K562 (cell line): ENCODE data around the gene HDAC1. TPM values are rescaled to one million over a fixed set of nuclear protein-coding genes. Genes with fewer than 3 reads are reported as not detected.

Experiments used
- ATAC-seq: fragments of 200-7000 bp; cut with Tn5 transposase; 3 replicates; pipeline ENCODE4 v1.9.1; 2020; ENCODE audit warnings: moderate library complexity
- BruUV-seq: library from RNA; stranded (reverse); fragments of 400-500 nt; replicated peaks from 2 replicates; lab custom pipeline; 2021; lab: Mats Ljungman, UMichigan
- CTCF ChIA-PET: fragments of 300-600 bp; formaldehyde crosslinking; extraction: SDS; loops from one replicate; lab custom pipeline; 2021; ENCODE audit warnings: low intra/inter-chr PET ratio; lab: Yijun Ruan, JAX
- POLR2A ChIA-PET: fragments of 300-600, 350-650 bp; sonication (Branson Sonifier 250); formaldehyde crosslinking; extraction: SDS; loops from one replicate; lab custom pipeline; 2021; ENCODE audit warnings: antibody characterized with exemption, inconsistent platforms; lab: Yijun Ruan, JAX
- DNase-seq, 4 experiments: peaks; one replicate each; pipeline versions ENCODE4 v3.0.0 to v3.0.0-alpha.2; 2011 to 2018; ENCODE audit warnings: low spot score in 3 of 4, mixed read lengths in 3 of 4; ENCODE audit errors: extremely low read depth in 1 of 4
- FAIRE-seq: peaks from 2 replicates; lab custom pipeline; 2011; peaks lifted over from hg19 to GRCh38; lab: Jason Lieb, UNC
- H2AFZ ChIP-seq: 2 replicates; pipeline ENCODE4 v1.6.0; 2011; ENCODE audit warnings: low read depth, low read length, control low read depth, inconsistent platforms
- H3K27ac ChIP-seq: fragments of 200-600 bp; 3 replicates; pipeline ENCODE4 v1.8.0; 2011; ENCODE audit warnings: low read depth, mild to moderate bottlenecking, control low read depth, inconsistent platforms, low read length, moderate library complexity, mixed read lengths; ENCODE audit errors: extremely low read depth
- H3K27me3 ChIP-seq, 2 experiments: fragments of 300-600 bp in 1 of 2; 2 replicates in 1 of 2; 3 replicates in 1 of 2; pipeline versions ENCODE4 v1.6.0 to v1.8.0; 2011; ENCODE audit warnings: inconsistent platforms in 2 of 2, low read length in 2 of 2, mild to moderate bottlenecking in 1 of 2, mixed read lengths in 1 of 2, moderate library complexity in 1 of 2; ENCODE audit not compliant: control insufficient read depth in 2 of 2, insufficient read depth in 2 of 2
- H3K36me3 ChIP-seq: fragments of 300-600 bp; 3 replicates; pipeline ENCODE4 v1.8.0; 2011; ENCODE audit warnings: mild to moderate bottlenecking, low read length, inconsistent platforms; ENCODE audit not compliant: control insufficient read depth, insufficient read depth
- H3K4me1 ChIP-seq, 2 experiments: fragments of 200-600 bp in 1 of 2; replicated peaks in 1 of 2; 2 replicates in 1 of 2; 3 replicates in 1 of 2; pipeline versions ENCODE4 v1.5.1 to v1.8.0; 2011; ENCODE audit warnings: inconsistent platforms in 2 of 2, low read length in 2 of 2, mild to moderate bottlenecking in 1 of 2, mixed read lengths in 1 of 2, moderate library complexity in 1 of 2; ENCODE audit not compliant: control insufficient read depth in 2 of 2, insufficient read depth in 2 of 2
- H3K4me2 ChIP-seq: 2 replicates; pipeline ENCODE4 v1.6.1; 2011; ENCODE audit warnings: low read length, control low read depth, inconsistent platforms, mixed read lengths; ENCODE audit not compliant: insufficient read depth
- H3K4me3 ChIP-seq: fragments of 200-600 bp; sonication (generic), shearing (Covaris generic); 2 replicates; pipeline ENCODE4 v1.5.1; 2016; ENCODE audit warnings: control low read depth, inconsistent platforms
- H3K79me2 ChIP-seq: fragments of 200-600 bp; 3 replicates; pipeline ENCODE4 v1.8.0; 2011; ENCODE audit warnings: low read length, inconsistent platforms; ENCODE audit not compliant: control insufficient read depth, insufficient read depth
- H3K9ac ChIP-seq, 2 experiments: 2 replicates each; pipeline versions ENCODE4 v1.6.0 to v1.6.1; 2011; ENCODE audit warnings: low read depth in 2 of 2, low read length in 2 of 2, control low read depth in 1 of 2, inconsistent platforms in 1 of 2, mild to moderate bottlenecking in 1 of 2, mixed read lengths in 1 of 2; ENCODE audit not compliant: insufficient read depth in 1 of 2
- H3K9me1 ChIP-seq: one replicate; pipeline ENCODE4 v1.6.0; 2011; ENCODE audit warnings: inconsistent platforms, mild to moderate bottlenecking, low read length, moderate library complexity; ENCODE audit not compliant: control insufficient read depth, insufficient read depth
- H3K9me3 ChIP-seq: replicated peaks from 2 replicates; pipeline ENCODE4 v1.5.1; 2011; ENCODE audit warnings: low read depth, low read length, inconsistent platforms; ENCODE audit not compliant: control insufficient read depth, insufficient read depth
- H4K20me1 ChIP-seq: replicated peaks from 2 replicates; pipeline ENCODE4 v1.6.1; 2011; ENCODE audit warnings: low read length, inconsistent platforms, mixed read lengths; ENCODE audit not compliant: control insufficient read depth, insufficient read depth
- ATF7 ChIP-seq: fragments of 450-650 bp; IDR thresholded peaks from 2 replicates; pipeline ENCODE4 v1.7.1; 2014; ENCODE audit warnings: mild to moderate bottlenecking, moderate library complexity
- BRF1 ChIP-seq: IDR thresholded peaks from 3 replicates; pipeline ENCODE4 v1.6.1; 2011; ENCODE audit warnings: borderline replicate concordance, mild to moderate bottlenecking; ENCODE audit not compliant: insufficient read length; ENCODE audit errors: extremely low read depth
- DLX4 ChIP-seq: fragments of 250-450 bp; sonication (Bioruptor Pico); IDR thresholded peaks from 2 replicates; pipeline ENCODE4 v1.6.1; 2021; ENCODE audit warnings: mild to moderate bottlenecking
- GABPA ChIP-seq: fragments of 200-800 bp; sonication (Bioruptor generic); conservative IDR thresholded peaks from 2 replicates; pipeline ENCODE4 v1.6.1; 2016; ENCODE audit warnings: low read depth, missing genetic modification characterization, missing compliant biosample characterization
- GATAD2B ChIP-seq: fragments of 450-650 bp; IDR thresholded peaks from 2 replicates; pipeline ENCODE4 v1.6.1; 2017; ENCODE audit warnings: mild to moderate bottlenecking, borderline replicate concordance
- HNRNPL ChIP-seq: fragments of 200-400 bp; formaldehyde crosslinking; IDR thresholded peaks from 2 replicates; pipeline ENCODE4 v1.6.1; 2017; ENCODE audit warnings: low read depth, mild to moderate bottlenecking, low read length
- ILK ChIP-seq: fragments of 450-650 bp; IDR thresholded peaks from 2 replicates; pipeline ENCODE4 v1.6.1; 2016; ENCODE audit warnings: missing genetic modification characterization, low read depth, mild to moderate bottlenecking, missing compliant biosample characterization, moderate library complexity, borderline replicate concordance
- JUN ChIP-seq, 2 experiments: sonication (generic) in 1 of 2; formaldehyde crosslinking in 1 of 2; IDR thresholded peaks; 2 replicates each; pipeline versions ENCODE4 v1.6.1 to v1.8.0; 2012 to 2022; ENCODE audit warnings: borderline replicate concordance in 2 of 2, mild to moderate bottlenecking in 2 of 2, improper control_type of control experiment in 1 of 2, low read depth in 1 of 2, low read length in 1 of 2, missing genetic modification reagents in 1 of 2
- KAT2B ChIP-seq: IDR thresholded peaks from one replicate; pipeline ENCODE4 v1.6.1; 2012; ENCODE audit warnings: low read depth, mild to moderate bottlenecking, control low read depth, inconsistent platforms, low read length, moderate library complexity
- NEUROD1 ChIP-seq: fragments of 150-350 bp; IDR thresholded peaks from 2 replicates; pipeline ENCODE4 v1.6.1; 2014; ENCODE audit warnings: borderline replicate concordance, low read length, low read depth; ENCODE audit not compliant: partially characterized antibody
- POLR2G ChIP-seq: fragments of 200-400 bp; formaldehyde crosslinking; IDR thresholded peaks from 2 replicates; pipeline ENCODE4 v1.6.1; 2017; ENCODE audit warnings: low read depth, mild to moderate bottlenecking, antibody characterized with exemption, low read length, moderate library complexity
- RBM14 ChIP-seq: fragments of 200-400 bp; formaldehyde crosslinking; IDR thresholded peaks from 2 replicates; pipeline ENCODE4 v1.6.1; 2018; ENCODE audit warnings: low read depth, mild to moderate bottlenecking, low read length, moderate library complexity, borderline replicate concordance; ENCODE audit not compliant: insufficient read depth
- RBM17 ChIP-seq: fragments of 200-400 bp; formaldehyde crosslinking; IDR thresholded peaks from 2 replicates; pipeline ENCODE4 v1.6.1; 2017; ENCODE audit warnings: low read depth, mild to moderate bottlenecking, low read length, borderline replicate concordance
- RBM22 ChIP-seq: fragments of 200-400 bp; formaldehyde crosslinking; IDR thresholded peaks from 2 replicates; pipeline ENCODE4 v1.6.1; 2018; ENCODE audit warnings: low read length, low read depth; ENCODE audit not compliant: poor library complexity, severe bottlenecking
- ZNF212 ChIP-seq: fragments of 450-650 bp; formaldehyde crosslinking; IDR thresholded peaks from 2 replicates; pipeline ENCODE4 v1.4.0; 2020; ENCODE audit warnings: mild to moderate bottlenecking
- ZNF3 ChIP-seq: fragments of 250-450 bp; sonication (Bioruptor Pico); IDR thresholded peaks from 2 replicates; pipeline ENCODE4 v1.5.0; 2021; ENCODE audit warnings: mild to moderate bottlenecking, moderate library complexity
- WGBS: fragments of 100-300 bp; shearing (Covaris generic); methylation state at CpG from one replicate; pipeline ENCODE4 v1.1.6; 2016; ENCODE audit warnings: low coverage, mixed read lengths; ENCODE audit not compliant: insufficient coverage; ENCODE audit errors: missing lambda C conversion rate; 5-methylcytosine and 5-hydroxymethylcytosine counted together
- in situ Hi-C: fragments of 300-500 bp; cut with MboI; formaldehyde crosslinking; loops from 4 replicates; pipeline ENCODE4 v1.15.0; 2018; ENCODE audit warnings: inconsistent platforms, mixed read lengths
- intact Hi-C: fragments of 100-400 bp; cut with micrococcal nuclease; formaldehyde crosslinking; loops from 2 replicates; pipeline ENCODE4 v1.14.2; 2022
- polyA plus RNA-seq, 8 experiments: library from polyadenylated mRNA; depleted of rRNA in 4 of 8; stranded (reverse) in 5 of 8; unstranded in 3 of 8; fragments of >200 nt; fragmentation: Nextera tagmentation in 2 of 8; fragmentation: Illumina TruSeq in 1 of 8; extraction: Ambion mirVana in 2 of 8; extraction: Trizol in 1 of 8; gene quantifications; 2 replicates each; pipeline versions ENCODE4 v1.2.1 to v1.2.3, GENCODE V29; 2011 to 2014; ENCODE audit warnings: inconsistent platforms in 1 of 8, missing spikeins in 1 of 8
- total RNA-seq, 7 experiments: library from RNA; depleted of rRNA in 6 of 7; stranded (reverse); fragments of >200 nt in 6 of 7; fragmentation: Illumina TruSeq in 2 of 7; extraction: Trizol in 2 of 7; gene quantifications; 2 replicates each; pipeline versions ENCODE4 v1.2.1 to v1.2.3, GENCODE V29; 2011 to 2021; ENCODE audit warnings: low replicate concordance in 1 of 7
- TF ChIP-seq, protein P1 (sequence below): sonication (generic); formaldehyde crosslinking; IDR thresholded peaks from 2 replicates; pipeline ENCODE4 v1.8.1; 2023; ENCODE audit warnings: mild to moderate bottlenecking, missing genetic modification reagents

The HDAC1 gene
- total and polyA plus RNA-seq, 9 of the 15 experiments (the other 6 are each of a cell fraction or from before 2014, with no cell fraction given) = 169 to 384 (median 193) TPM

DNA sequence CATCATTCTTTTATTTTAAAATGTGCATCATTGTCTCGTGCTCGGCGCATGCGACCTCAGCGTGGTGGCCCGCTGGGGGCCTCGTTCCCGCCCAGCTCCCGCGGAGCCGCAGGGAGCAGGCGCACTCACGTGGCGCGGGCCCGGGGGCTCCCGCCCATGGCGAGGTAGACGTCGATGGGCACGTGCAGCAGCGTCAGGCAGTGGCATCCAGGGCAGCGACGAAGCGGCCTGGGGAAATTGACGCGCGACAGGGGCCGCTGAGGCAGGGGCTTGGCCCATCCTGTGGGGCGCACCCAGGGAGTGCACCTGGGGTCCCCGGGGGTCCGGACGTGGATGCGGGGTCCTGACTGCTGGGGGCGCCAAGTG is 69.4 kb downstream of the HDAC1 start (continued):
- no peak for TF ChIP-seq JUN (IDR thresholded peaks at IDR 0.05; ENCODE audit: borderline replicate concordance, low read depth, low read length)
- 0 out of 2 replicates have a peak, but pooled peaks have one; percentile 23 for TF ChIP-seq JUN (CRISPR knock-in tag; IDR thresholded peaks at IDR 0.05; ENCODE audit: borderline replicate concordance)

- ChIA-PET POLR2A (interaction anchor here (2.2 kb wide), 1 partner anchor 32 kb away, joined by 8 read pairs; the partner anchor contains the start of gene BSDC1), CTCF (no interaction called here)
- H3K79me2 ChIP-seq = no peaks in the 10 kb centered on the region
- WGBS = 96% methylated on average over 43 of the region's 91 CpGs
- H4K20me1 ChIP-seq = no peaks in the 10 kb centered on the region
- FAIRE-seq (no peak), ATAC-seq (peak; percentile 3; the same call in 2 of the 3 replicates), DNase-seq (peak in 1 of 4 experiments; percentile 38)
- H3K4me1 ChIP-seq = peaks cover 0 to 4% of the 10 kb centered on the region in 2 experiments; a peak in 1 of 5 replicates
- H3K27me3 ChIP-seq = no peaks in the 10 kb centered on the region
- H3K4me3 ChIP-seq = no peak overlapping the region
- intact Hi-C loops = no loop called here
- no TSS peak for BruUV-seq
- peaks cover 55% of the 10 kb centered on the region for H3K36me3 ChIP-seq
- no peaks in the 10 kb centered on the region for H3K9me1 ChIP-seq
- no peak overlapping the region for H3K9ac ChIP-seq
- H3K27ac ChIP-seq = no peak overlapping the region
- no peaks in the 10 kb centered on the region for H3K9me3 ChIP-seq
- in situ Hi-C loops = no loop called here
- no peak overlapping the region for H3K4me2 ChIP-seq
- H2AFZ ChIP-seq = no peak overlapping the region
- TF ChIP-seq BRF1 = no peak
- TF ChIP-seq GABPA (tag) = no peak
- TF ChIP-seq ATF7 = no peak
- TF ChIP-seq KAT2B = no peak
- no peak for TF ChIP-seq RBM17
- TF ChIP-seq NEUROD1 = no peak
- TF ChIP-seq, protein P1, sequence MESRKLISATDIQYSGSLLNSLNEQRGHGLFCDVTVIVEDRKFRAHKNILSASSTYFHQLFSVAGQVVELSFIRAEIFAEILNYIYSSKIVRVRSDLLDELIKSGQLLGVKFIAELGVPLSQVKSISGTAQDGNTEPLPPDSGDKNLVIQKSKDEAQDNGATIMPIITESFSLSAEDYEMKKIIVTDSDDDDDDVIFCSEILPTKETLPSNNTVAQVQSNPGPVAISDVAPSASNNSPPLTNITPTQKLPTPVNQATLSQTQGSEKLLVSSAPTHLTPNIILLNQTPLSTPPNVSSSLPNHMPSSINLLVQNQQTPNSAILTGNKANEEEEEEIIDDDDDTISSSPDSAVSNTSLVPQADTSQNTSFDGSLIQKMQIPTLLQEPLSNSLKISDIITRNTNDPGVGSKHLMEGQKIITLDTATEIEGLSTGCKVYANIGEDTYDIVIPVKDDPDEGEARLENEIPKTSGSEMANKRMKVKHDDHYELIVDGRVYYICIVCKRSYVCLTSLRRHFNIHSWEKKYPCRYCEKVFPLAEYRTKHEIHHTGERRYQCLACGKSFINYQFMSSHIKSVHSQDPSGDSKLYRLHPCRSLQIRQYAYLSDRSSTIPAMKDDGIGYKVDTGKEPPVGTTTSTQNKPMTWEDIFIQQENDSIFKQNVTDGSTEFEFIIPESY (CRISPR knock-in tag) = peak; percentile 94
- peak; percentile 77 for TF ChIP-seq POLR2G
- no peak for TF ChIP-seq ILK
- TF ChIP-seq ZNF212 (CRISPR knock-in tag) = no peak
- peak; percentile 94 for TF ChIP-seq RBM22
- TF ChIP-seq DLX4 (CRISPR knock-in tag) = no peak
- TF ChIP-seq ZNF3 (CRISPR knock-in tag) = no peak
- TF ChIP-seq HNRNPL = peak; percentile 57
- no peak for TF ChIP-seq GATAD2B
- TF ChIP-seq RBM14 = 0 out of 2 replicates have a peak, but pooled peaks have one; percentile 51
Measured at GRCh38 chr1:32361674-32362473, 70.0 kb downstream of the HDAC1 start.
